LNCAP (cell line): ENCODE results near the gene STMN3.

Experiments
- CTCF ChIP-seq: fragments of 450-650 bp; IDR thresholded peaks from 2 replicates; pipeline ENCODE4 v1.5.1; 2017; ENCODE audit warnings: mild to moderate bottlenecking

The STMN3 gene

GRCh38 chr20:63690003-63690897 is 37.0 kb upstream of the STMN3 start:
- no peak for TF ChIP-seq CTCF

GRCh38 chr20:63689046-63690002 is 36.1 kb upstream of the STMN3 start:
- no peak for TF ChIP-seq CTCF

DNA sequence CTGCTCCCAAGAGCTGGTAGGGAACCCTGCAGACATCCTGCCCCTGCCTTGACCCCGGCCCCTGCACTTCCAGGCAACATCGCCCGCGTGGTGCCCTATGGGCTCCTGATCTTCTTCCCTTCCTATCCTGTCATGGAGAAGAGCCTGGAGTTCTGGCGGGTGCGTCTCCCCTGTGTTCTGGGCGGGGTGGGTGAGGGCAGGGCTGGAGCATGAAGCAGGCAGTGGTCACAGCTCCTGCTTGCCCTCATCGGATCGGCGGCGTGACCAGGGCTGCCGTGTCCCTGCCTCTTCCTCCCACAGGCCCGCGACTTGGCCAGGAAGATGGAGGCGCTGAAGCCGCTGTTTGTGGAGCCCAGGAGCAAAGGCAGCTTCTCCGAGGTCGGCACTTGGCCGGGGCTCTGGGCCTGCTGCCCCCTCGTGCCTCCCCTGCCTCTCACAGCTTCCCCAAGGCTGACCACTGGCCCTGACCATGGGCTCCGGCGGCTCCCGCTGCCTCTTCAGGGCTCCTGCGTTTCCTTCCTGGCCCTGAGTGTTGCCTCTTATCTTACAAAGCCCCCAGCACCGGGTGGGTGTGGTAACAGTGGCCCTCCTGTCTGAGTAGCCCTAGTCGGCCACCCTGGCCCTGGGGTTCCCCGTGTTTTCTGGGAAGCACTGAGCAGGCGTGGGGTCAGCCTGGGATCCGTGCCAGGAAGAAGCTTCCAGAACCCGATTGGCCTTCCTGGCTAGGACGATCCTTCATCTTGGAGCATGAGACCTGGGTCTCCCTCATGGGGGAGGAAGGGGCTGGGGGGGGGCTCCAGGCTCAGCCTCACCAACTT is 35.2 kb upstream of the STMN3 start:
- no peak for TF ChIP-seq CTCF

DNA sequence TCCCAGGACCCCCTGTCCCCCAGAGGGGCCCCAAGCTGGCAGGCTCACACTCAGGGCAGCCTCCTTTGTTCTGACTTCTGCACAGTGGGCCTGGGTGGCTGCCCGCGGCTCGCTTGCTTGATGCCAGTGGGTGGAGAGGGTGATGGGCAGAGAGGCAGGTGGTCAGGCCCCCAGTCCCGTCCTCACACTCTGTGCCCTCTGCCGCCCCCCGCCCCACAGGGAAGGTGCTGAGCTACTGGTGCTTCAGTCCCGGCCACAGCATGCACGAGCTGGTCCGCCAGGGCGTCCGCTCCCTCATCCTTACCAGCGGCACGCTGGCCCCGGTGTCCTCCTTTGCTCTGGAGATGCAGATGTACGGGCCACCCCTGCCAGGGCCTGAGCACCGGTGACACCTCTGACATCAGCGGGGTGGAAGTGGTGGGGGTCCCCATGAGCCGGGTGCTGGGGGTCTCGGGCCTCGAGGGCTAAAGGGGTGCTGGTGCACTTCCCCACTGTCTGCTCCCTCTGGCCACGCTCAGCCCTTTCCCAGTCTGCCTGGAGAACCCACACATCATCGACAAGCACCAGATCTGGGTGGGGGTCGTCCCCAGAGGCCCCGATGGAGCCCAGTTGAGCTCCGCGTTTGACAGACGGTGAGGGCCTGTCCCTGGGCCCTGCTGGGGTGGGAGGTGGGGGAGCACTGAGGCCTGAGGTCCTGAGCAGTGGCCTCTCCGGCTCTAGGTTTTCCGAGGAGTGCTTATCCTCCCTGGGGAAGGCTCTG is 34.4 kb upstream of the STMN3 start:
- TF ChIP-seq CTCF: no peak

DNA sequence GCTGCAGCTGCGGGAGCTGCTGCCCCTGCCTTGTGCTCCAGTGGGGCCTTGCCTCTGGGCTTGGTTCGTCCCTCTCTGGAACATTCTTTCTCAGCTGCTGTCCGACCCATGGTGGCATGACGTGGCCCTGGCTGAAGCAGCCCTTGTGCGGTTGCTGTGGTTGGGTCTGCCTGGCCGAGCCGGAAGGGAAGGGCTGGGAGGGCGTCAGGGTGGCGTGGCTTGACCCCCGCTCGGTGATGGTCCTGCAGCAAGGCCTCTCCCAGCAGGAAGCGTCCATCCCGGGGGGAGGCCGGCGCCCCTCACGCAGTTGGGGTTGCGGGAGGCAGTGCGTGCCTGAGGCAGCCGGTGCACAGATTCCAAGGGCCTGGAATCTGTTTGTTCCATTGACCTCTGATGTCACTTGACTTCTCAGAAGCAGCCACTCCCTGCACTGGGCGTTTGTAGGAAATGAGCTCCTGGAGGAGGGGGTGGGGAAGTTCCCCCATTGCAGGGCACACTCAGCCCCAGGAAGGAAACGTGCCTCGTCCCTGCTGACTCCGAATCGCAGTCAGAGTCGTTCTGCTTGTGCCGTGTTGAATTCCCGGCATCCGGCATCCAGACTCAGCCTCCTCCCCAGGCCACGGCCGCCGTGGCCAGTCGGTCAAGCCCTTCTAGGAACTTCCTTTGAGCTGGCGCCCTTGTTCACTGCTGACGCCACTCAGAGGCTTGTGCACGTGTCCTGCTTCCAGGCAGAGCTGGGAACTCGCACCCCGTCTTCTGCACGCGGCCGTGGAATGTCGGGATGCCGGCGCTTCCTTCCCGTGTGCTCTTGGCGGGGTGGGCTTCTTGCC is 33.5 kb upstream of the STMN3 start:
- no peak for TF ChIP-seq CTCF

- TF ChIP-seq CTCF: no peak
Observed at GRCh38 chr20:63686094-63686491, 32.9 kb upstream of the STMN3 start.
